HL-60 (cell line): ENCODE measurements around the gene DENND10.

ENCODE experiments used
- TF ChIP-seq, protein P1 (sequence below): IDR thresholded peaks from 2 replicates; pipeline ENCODE4 v1.6.1; 2012; ENCODE audit warnings: low read depth; ENCODE audit not compliant: insufficient replicate concordance
- TF ChIP-seq, protein P2 (sequence below): IDR thresholded peaks from one replicate; pipeline ENCODE4 v1.5.1; 2011; ENCODE audit warnings: low read length, control low read depth, inconsistent platforms; ENCODE audit not compliant: insufficient read depth

DNA sequence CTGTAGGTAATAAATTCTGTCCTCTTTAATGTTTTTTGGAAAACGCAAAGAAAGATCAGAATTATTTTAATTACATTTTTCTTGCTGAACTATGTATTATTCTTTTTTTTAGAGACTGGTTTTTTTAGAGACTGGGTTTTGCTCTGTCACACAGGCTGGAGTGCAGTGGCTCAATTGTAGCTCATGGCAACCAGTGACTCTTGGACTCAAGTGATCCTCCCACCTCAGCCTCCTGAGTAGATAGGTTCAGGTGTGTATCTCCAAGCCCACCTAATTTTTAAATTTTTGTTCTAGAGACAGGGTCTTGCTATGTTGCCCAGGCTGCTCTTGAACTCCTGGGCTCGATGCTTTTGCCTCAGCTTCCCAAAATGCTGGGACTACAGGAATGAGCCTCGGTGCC is 5.3 kb upstream of the DENND10 start:
- TF ChIP-seq, protein P1, sequence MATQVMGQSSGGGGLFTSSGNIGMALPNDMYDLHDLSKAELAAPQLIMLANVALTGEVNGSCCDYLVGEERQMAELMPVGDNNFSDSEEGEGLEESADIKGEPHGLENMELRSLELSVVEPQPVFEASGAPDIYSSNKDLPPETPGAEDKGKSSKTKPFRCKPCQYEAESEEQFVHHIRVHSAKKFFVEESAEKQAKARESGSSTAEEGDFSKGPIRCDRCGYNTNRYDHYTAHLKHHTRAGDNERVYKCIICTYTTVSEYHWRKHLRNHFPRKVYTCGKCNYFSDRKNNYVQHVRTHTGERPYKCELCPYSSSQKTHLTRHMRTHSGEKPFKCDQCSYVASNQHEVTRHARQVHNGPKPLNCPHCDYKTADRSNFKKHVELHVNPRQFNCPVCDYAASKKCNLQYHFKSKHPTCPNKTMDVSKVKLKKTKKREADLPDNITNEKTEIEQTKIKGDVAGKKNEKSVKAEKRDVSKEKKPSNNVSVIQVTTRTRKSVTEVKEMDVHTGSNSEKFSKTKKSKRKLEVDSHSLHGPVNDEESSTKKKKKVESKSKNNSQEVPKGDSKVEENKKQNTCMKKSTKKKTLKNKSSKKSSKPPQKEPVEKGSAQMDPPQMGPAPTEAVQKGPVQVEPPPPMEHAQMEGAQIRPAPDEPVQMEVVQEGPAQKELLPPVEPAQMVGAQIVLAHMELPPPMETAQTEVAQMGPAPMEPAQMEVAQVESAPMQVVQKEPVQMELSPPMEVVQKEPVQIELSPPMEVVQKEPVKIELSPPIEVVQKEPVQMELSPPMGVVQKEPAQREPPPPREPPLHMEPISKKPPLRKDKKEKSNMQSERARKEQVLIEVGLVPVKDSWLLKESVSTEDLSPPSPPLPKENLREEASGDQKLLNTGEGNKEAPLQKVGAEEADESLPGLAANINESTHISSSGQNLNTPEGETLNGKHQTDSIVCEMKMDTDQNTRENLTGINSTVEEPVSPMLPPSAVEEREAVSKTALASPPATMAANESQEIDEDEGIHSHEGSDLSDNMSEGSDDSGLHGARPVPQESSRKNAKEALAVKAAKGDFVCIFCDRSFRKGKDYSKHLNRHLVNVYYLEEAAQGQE, result no peak
- TF ChIP-seq, protein P2, sequence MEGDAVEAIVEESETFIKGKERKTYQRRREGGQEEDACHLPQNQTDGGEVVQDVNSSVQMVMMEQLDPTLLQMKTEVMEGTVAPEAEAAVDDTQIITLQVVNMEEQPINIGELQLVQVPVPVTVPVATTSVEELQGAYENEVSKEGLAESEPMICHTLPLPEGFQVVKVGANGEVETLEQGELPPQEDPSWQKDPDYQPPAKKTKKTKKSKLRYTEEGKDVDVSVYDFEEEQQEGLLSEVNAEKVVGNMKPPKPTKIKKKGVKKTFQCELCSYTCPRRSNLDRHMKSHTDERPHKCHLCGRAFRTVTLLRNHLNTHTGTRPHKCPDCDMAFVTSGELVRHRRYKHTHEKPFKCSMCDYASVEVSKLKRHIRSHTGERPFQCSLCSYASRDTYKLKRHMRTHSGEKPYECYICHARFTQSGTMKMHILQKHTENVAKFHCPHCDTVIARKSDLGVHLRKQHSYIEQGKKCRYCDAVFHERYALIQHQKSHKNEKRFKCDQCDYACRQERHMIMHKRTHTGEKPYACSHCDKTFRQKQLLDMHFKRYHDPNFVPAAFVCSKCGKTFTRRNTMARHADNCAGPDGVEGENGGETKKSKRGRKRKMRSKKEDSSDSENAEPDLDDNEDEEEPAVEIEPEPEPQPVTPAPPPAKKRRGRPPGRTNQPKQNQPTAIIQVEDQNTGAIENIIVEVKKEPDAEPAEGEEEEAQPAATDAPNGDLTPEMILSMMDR, result no peak
